Adrenal gland (tissue), 5 donors: ENCODE data around the gene SHB.

Experiments
- CTCF ChIP-seq, 6 experiments: fragments of 450-650 bp in 4 of 6; fragments of 200-600 bp in 2 of 6; sonication (generic) in 1 of 6; IDR thresholded peaks; 1 replicate in 5 of 6; 2 replicates in 1 of 6; pipeline versions ENCODE4 v1.5.1 to v1.8.0; 2016 to 2021; ENCODE audit warnings: antibody characterized with exemption in 6 of 6, mild to moderate bottlenecking in 2 of 6, moderate library complexity in 1 of 6
- POLR2A ChIP-seq, 2 donors: fragments of 450-650 bp; IDR thresholded peaks; one replicate each; pipeline ENCODE4 v1.6.1; 2017; ENCODE audit warnings: antibody characterized with exemption in 2 of 2, mild to moderate bottlenecking in 2 of 2, moderate library complexity in 1 of 2
- donor health status: DM: no; HTN: no; CAD: no.

- TF ChIP-seq CTCF (IDR thresholded peaks at IDR 0.05) = no peak
- TF ChIP-seq POLR2A (IDR thresholded peaks at IDR 0.05) = no peak
Measured at GRCh38 chr9:38085308-38085707, 16.3 kb upstream of the SHB start.
